Prostate gland (tissue), 2 donors: Measurements from ENCODE around the gene MAMLD1.

ENCODE experiments used
- CTCF ChIP-seq, 4 experiments: fragments of 200-600 bp in 2 of 4; fragments of 450-650 bp in 2 of 4; sonication (generic) in 2 of 4; IDR thresholded peaks; 1 replicate in 3 of 4; 2 replicates in 1 of 4; pipeline ENCODE4 v1.5.1; 2016 to 2019; ENCODE audit warnings: antibody characterized with exemption in 4 of 4, mild to moderate bottlenecking in 2 of 4, moderate library complexity in 2 of 4
- POLR2A ChIP-seq: fragments of 450-650 bp; IDR thresholded peaks from one replicate; pipeline ENCODE4 v1.6.1; 2016; ENCODE audit warnings: antibody characterized with exemption, mild to moderate bottlenecking

- no peak for TF ChIP-seq CTCF (IDR thresholded peaks at IDR 0.05)
- TF ChIP-seq POLR2A: no peak
Observed at GRCh38 chrX:150525061-150525919, 162.2 kb downstream of the MAMLD1 start.
